ENCODE measurements around the gene LY86.

The LY86 gene

GRCh38 chr6:6643398-6643797, 54.9 kb downstream of the LY86 start:
- H3K27ac Mint-ChIP-seq = no peak overlapping the region
- H3K27me3 Mint-ChIP-seq (ENCODE audit: low read depth, poor library complexity) = peaks cover 15% of the 10 kb centered on the region
- no peaks in the 10 kb centered on the region for H3K9me3 Mint-ChIP-seq
- no peak overlapping the region for H3K4me3 Mint-ChIP-seq
- H3K4me1 Mint-ChIP-seq = no peaks in the 10 kb centered on the region
- no peak for DNase-seq
- TF ChIP-seq, protein P1, sequence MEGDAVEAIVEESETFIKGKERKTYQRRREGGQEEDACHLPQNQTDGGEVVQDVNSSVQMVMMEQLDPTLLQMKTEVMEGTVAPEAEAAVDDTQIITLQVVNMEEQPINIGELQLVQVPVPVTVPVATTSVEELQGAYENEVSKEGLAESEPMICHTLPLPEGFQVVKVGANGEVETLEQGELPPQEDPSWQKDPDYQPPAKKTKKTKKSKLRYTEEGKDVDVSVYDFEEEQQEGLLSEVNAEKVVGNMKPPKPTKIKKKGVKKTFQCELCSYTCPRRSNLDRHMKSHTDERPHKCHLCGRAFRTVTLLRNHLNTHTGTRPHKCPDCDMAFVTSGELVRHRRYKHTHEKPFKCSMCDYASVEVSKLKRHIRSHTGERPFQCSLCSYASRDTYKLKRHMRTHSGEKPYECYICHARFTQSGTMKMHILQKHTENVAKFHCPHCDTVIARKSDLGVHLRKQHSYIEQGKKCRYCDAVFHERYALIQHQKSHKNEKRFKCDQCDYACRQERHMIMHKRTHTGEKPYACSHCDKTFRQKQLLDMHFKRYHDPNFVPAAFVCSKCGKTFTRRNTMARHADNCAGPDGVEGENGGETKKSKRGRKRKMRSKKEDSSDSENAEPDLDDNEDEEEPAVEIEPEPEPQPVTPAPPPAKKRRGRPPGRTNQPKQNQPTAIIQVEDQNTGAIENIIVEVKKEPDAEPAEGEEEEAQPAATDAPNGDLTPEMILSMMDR (IDR thresholded peaks at IDR 0.05) = no peak
- no peaks in the 10 kb centered on the region for H3K36me3 Mint-ChIP-seq (ENCODE audit: low read depth)

- no peaks in the 10 kb centered on the region for H3K4me1 Mint-ChIP-seq
- peaks cover 9% of the 10 kb centered on the region for H3K9me3 Mint-ChIP-seq
- H3K4me3 Mint-ChIP-seq = no peak overlapping the region
- peaks cover 11% of the 10 kb centered on the region for H3K27me3 Mint-ChIP-seq (ENCODE audit: low read depth, poor library complexity)
- H3K36me3 Mint-ChIP-seq (ENCODE audit: low read depth) = no peaks in the 10 kb centered on the region
- H3K27ac Mint-ChIP-seq = no peak overlapping the region
- no peak for DNase-seq
- TF ChIP-seq, protein P1 (IDR thresholded peaks at IDR 0.05) = no peak
Measured at GRCh38 chr6:6645261-6645917, 56.9 kb downstream of the LY86 start.

DNA sequence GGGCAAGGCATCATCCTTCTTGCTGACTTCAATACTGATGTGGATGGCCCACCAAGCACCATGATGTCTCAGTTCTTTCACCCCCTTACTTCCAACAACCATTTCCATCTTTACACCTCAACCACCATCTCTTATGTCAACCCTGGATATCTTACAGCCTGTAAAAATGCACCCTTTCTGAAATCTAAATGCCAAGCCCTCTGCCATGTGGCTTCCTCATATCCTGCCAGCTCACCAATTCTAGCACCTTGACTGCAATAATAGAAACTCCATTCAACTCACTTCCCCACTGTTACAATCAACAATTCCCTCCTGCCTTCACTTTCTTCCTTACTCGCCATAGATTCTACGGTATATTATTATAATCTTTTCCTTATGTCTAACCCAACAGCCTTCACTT, 57.9 kb downstream of the LY86 start:
- Mint-ChIP-seq H3K4me3 (no peak overlapping the region), H3K4me1 (no peaks in the 10 kb centered on the region)

DNA sequence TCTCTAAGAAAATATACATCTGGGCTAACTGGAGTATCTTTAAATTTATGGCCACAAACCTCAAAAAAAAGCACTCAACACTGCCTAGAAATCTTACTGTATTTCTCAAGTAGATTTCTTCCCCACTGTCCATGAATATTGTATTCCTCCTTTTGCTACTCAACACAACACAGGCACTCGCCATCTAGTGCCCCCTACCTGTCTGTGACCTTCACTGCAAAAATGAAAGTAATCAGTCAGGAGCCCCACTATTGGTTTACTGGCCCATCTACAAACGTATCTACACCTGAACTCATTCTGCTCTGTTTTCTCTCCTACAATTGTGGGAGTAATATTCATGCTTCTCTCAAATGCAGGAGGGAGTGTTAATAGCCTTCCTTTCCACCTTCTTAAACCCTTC, 58.3 kb downstream of the LY86 start:
- no peaks in the 10 kb centered on the region for H3K4me1 Mint-ChIP-seq
- no peak overlapping the region for H3K27ac Mint-ChIP-seq

More for the DNA sequence above, 57.9 kb downstream of the LY86 start:
- no peak overlapping the region for H3K27ac Mint-ChIP-seq
- TF ChIP-seq, protein P1 (IDR thresholded peaks at IDR 0.05) = no peak
- peaks cover 7% of the 10 kb centered on the region for H3K27me3 Mint-ChIP-seq (ENCODE audit: low read depth, poor library complexity)
- DNase-seq = no peak
- H3K36me3 Mint-ChIP-seq (ENCODE audit: low read depth) = no peaks in the 10 kb centered on the region
- H3K9me3 Mint-ChIP-seq = peaks cover 9% of the 10 kb centered on the region

GRCh38 chr6:6648692-6649343, 60.3 kb downstream of the LY86 start:
- H3K27ac Mint-ChIP-seq = no peak overlapping the region
- no peak for DNase-seq
- peaks cover 9% of the 10 kb centered on the region for H3K9me3 Mint-ChIP-seq
- H3K4me3 Mint-ChIP-seq = no peak overlapping the region
- H3K27me3 Mint-ChIP-seq (ENCODE audit: low read depth, poor library complexity) = no peaks in the 10 kb centered on the region
- peaks cover 5% of the 10 kb centered on the region for H3K4me1 Mint-ChIP-seq
- TF ChIP-seq, protein P1 (IDR thresholded peaks at IDR 0.05) = no peak
- H3K36me3 Mint-ChIP-seq (ENCODE audit: low read depth) = no peaks in the 10 kb centered on the region

More for the DNA sequence above, 58.3 kb downstream of the LY86 start:
- no peak for DNase-seq
- Mint-ChIP-seq H3K36me3 (ENCODE audit: low read depth) (no peaks in the 10 kb centered on the region), H3K9me3 (peaks cover 9% of the 10 kb centered on the region), H3K4me3 (no peak overlapping the region), H3K27me3 (ENCODE audit: low read depth, poor library complexity) (peaks cover 5% of the 10 kb centered on the region)
- TF ChIP-seq, protein P1 (IDR thresholded peaks at IDR 0.05) = no peak
